GM23338 (cell line): Measurements from ENCODE around the gene PDE10A. TPM values are rescaled to one million over a fixed set of nuclear protein-coding genes. Genes with fewer than 3 reads are reported as not detected.

Experiments
- ATAC-seq: fragments of 200-7000 bp; cut with Tn5 transposase; 3 replicates; pipeline ENCODE4 v1.9.1; 2020
- DNase-seq: peaks from one replicate; pipeline ENCODE4 v3.0.0-alpha.2; 2015; ENCODE audit warnings: low spot score
- H2AFZ ChIP-seq: fragments of 200-600 bp; sonication (generic); 2 replicates; pipeline ENCODE4 v1.8.0; 2016; ENCODE audit warnings: antibody characterized with exemption, mild to moderate bottlenecking, moderate library complexity
- H3F3A ChIP-seq: fragments of 200-600 bp; sonication (generic); replicated peaks from 2 replicates; pipeline ENCODE4 v1.8.0; 2017; ENCODE audit warnings: antibody characterized with exemption, mixed run types, low read depth
- H3K27ac ChIP-seq: fragments of 200-600 bp; sonication (generic); 2 replicates; pipeline ENCODE4 v1.6.1; 2016; ENCODE audit warnings: low read depth
- H3K27me3 ChIP-seq: fragments of 200-600 bp; sonication (generic); 2 replicates; pipeline ENCODE4 v1.8.0; 2016; ENCODE audit warnings: mild to moderate bottlenecking, mixed run types, moderate library complexity; ENCODE audit not compliant: insufficient read depth
- H3K36me3 ChIP-seq: fragments of 200-600 bp; sonication (generic); 2 replicates; pipeline ENCODE4 v1.8.0; 2016; ENCODE audit warnings: mild to moderate bottlenecking; ENCODE audit not compliant: insufficient read depth
- H3K4me1 ChIP-seq: fragments of 200-600 bp; sonication (generic); 2 replicates; pipeline ENCODE4 v1.8.0; 2016; ENCODE audit warnings: mild to moderate bottlenecking, moderate library complexity; ENCODE audit not compliant: insufficient read depth
- H3K4me2 ChIP-seq: fragments of 200-600 bp; sonication (generic); 2 replicates; pipeline ENCODE4 v1.7.1; 2017; ENCODE audit warnings: mixed run types
- H3K4me3 ChIP-seq: fragments of 200-600 bp; sonication (generic); 2 replicates; pipeline ENCODE4 v1.6.1; 2016; ENCODE audit warnings: mixed run types
- H3K79me2 ChIP-seq: fragments of 200-600 bp; sonication (generic); replicated peaks from 2 replicates; pipeline ENCODE4 v1.8.0; 2017; ENCODE audit warnings: mild to moderate bottlenecking; ENCODE audit not compliant: insufficient read depth
- H3K9me2 ChIP-seq: fragments of 200-600 bp; sonication (generic); 2 replicates; pipeline ENCODE4 v1.8.0; 2017; ENCODE audit not compliant: insufficient read depth
- H4K20me1 ChIP-seq: fragments of 200-600 bp; sonication (generic); replicated peaks from 2 replicates; pipeline ENCODE4 v1.8.0; 2017; ENCODE audit warnings: mild to moderate bottlenecking; ENCODE audit not compliant: insufficient read depth
- H3K27ac Mint-ChIP-seq: 2 replicates; pipeline ENCODE4 v1.8.0; 2020; ENCODE audit warnings: inconsistent platforms, mild to moderate bottlenecking, moderate library complexity, mixed read lengths
- H3K27me3 Mint-ChIP-seq: 3 replicates; pipeline ENCODE4 v1.8.0; 2022; ENCODE audit warnings: low read depth, mild to moderate bottlenecking, moderate library complexity, mixed read lengths, inconsistent platforms; ENCODE audit not compliant: insufficient read depth, poor library complexity
- H3K36me3 Mint-ChIP-seq: 3 replicates; pipeline ENCODE4 v1.8.0; 2021; ENCODE audit warnings: low read depth, mild to moderate bottlenecking, inconsistent platforms, moderate library complexity, mixed read lengths
- H3K4me1 Mint-ChIP-seq: 3 replicates; pipeline ENCODE4 v1.8.0; 2020; ENCODE audit warnings: mild to moderate bottlenecking, inconsistent platforms, mixed read lengths
- H3K4me3 Mint-ChIP-seq: 3 replicates; pipeline ENCODE4 v1.8.0; 2021; ENCODE audit warnings: moderate library complexity, mild to moderate bottlenecking, inconsistent platforms, mixed read lengths
- H3K9me3 Mint-ChIP-seq: 3 replicates; pipeline ENCODE4 v1.8.0; 2020; ENCODE audit warnings: moderate library complexity, mild to moderate bottlenecking, inconsistent platforms, mixed read lengths
- CREB1 ChIP-seq: fragments of 250-450 bp; sonication (Bioruptor Pico); IDR thresholded peaks from 2 replicates; pipeline ENCODE4 v1.5.0; 2020; ENCODE audit warnings: low read depth, mild to moderate bottlenecking, moderate library complexity
- CTCF ChIP-seq, 2 experiments: fragments of 200-600 bp in 1 of 2; sonication (generic) in 1 of 2; conservative IDR thresholded peaks; 2 replicates each; pipeline versions ENCODE4 v1.5.1 to v1.6.1; 2016 to 2017; ENCODE audit warnings: antibody characterized with exemption in 2 of 2, low read depth in 2 of 2, mild to moderate bottlenecking in 2 of 2, moderate library complexity in 1 of 2
- ETS1 ChIP-seq: IDR thresholded peaks from 2 replicates; pipeline ENCODE4 v1.6.1; 2016; ENCODE audit warnings: antibody characterized with exemption
- EZH2 ChIP-seq: fragments of 200-600 bp; sonication (generic); IDR thresholded peaks from one replicate; pipeline ENCODE4 v1.8.0; 2017; ENCODE audit warnings: antibody characterized with exemption, mild to moderate bottlenecking, low read depth; ENCODE audit not compliant: unreplicated experiment
- EZH2phosphoT487 ChIP-seq: fragments of 200-600 bp; sonication (generic); IDR thresholded peaks from one replicate; pipeline ENCODE4 v1.8.1; 2018; ENCODE audit warnings: antibody characterized with exemption; ENCODE audit not compliant: unreplicated experiment
- JUNB ChIP-seq: IDR thresholded peaks from one replicate; pipeline ENCODE4 v1.6.1; 2016; ENCODE audit warnings: antibody characterized with exemption; ENCODE audit not compliant: unreplicated experiment
- NANOG ChIP-seq: IDR thresholded peaks from 2 replicates; pipeline ENCODE4 v1.6.1; 2016; ENCODE audit warnings: antibody characterized with exemption, borderline replicate concordance
- POLR2AphosphoS5 ChIP-seq: IDR thresholded peaks from 2 replicates; pipeline ENCODE4 v1.6.1; 2016; ENCODE audit warnings: antibody characterized with exemption, low read depth
- REST ChIP-seq: IDR thresholded peaks from one replicate; pipeline ENCODE4 v1.6.1; 2018; ENCODE audit warnings: antibody characterized with exemption; ENCODE audit not compliant: unreplicated experiment
- STAT1 ChIP-seq: IDR thresholded peaks from one replicate; pipeline ENCODE4 v1.6.1; 2016; ENCODE audit warnings: antibody characterized with exemption; ENCODE audit not compliant: unreplicated experiment
- ZNF114 ChIP-seq: fragments of 250-450 bp; sonication (Bioruptor Pico); IDR thresholded peaks from 2 replicates; pipeline ENCODE4 v1.5.0; 2020; ENCODE audit warnings: mild to moderate bottlenecking, moderate library complexity
- ZNF331 ChIP-seq: fragments of 250-450 bp; sonication (Bioruptor Pico); IDR thresholded peaks from 2 replicates; pipeline ENCODE4 v1.5.0; 2020; ENCODE audit warnings: low read depth, mild to moderate bottlenecking, moderate library complexity
- ZNF462 ChIP-seq: fragments of 250-450 bp; sonication (Bioruptor Pico); IDR thresholded peaks from 2 replicates; pipeline ENCODE4 v1.5.0; 2020; ENCODE audit warnings: mild to moderate bottlenecking, moderate library complexity
- polyA plus RNA-seq: library from polyadenylated mRNA; unstranded; fragments of >200 nt; fragmentation: Nextera tagmentation; extraction: Ambion mirVana; gene quantifications from 2 replicates; pipeline ENCODE4 v1.2.1, GENCODE V29; 2016
- total RNA-seq: library from RNA; depleted of rRNA; stranded (reverse); fragments of >200 nt; shearing (Covaris generic); gene quantifications from 2 replicates; pipeline ENCODE4 v1.2.3, GENCODE V29; 2014

Gene PDE10A
- total and polyA plus RNA-seq, 2 experiments from 2014 or later, result 0.50 to 3.9 TPM

- no peak overlapping the region for H3K4me2 ChIP-seq
- Mint-ChIP-seq H3K9me3 (peaks cover 20% of the 10 kb centered on the region), H3K36me3 (peaks cover 19% of the 10 kb centered on the region), H3K4me3 (no peak overlapping the region), H3K27ac (no peak overlapping the region), H3K4me1 (peaks cover 4% of the 10 kb centered on the region), H3K27me3 (peaks cover 2% of the 10 kb centered on the region)
- H3K4me3 ChIP-seq, result no peak overlapping the region
- no peak for TF ChIP-seq REST
- TF ChIP-seq NANOG, result no peak
- no peak for TF ChIP-seq EZH2phosphoT487
- TF ChIP-seq POLR2AphosphoS5, result no peak
- TF ChIP-seq ZNF462 (CRISPR knock-in tag), result no peak
- TF ChIP-seq ZNF114 (CRISPR knock-in tag), result no peak
- no peak for TF ChIP-seq CREB1
- TF ChIP-seq ZNF331, result no peak
- no peak for TF ChIP-seq JUNB
- no peak for TF ChIP-seq EZH2
- TF ChIP-seq ETS1, result no peak
- TF ChIP-seq CTCF (conservative IDR thresholded peaks at IDR 0.05; ENCODE audit: low read depth in 2 of 2), result no peak
- no peak for TF ChIP-seq STAT1
- H3K27me3 ChIP-seq, result no peaks in the 10 kb centered on the region
- no peaks in the 10 kb centered on the region for H3K4me1 ChIP-seq
- no peak overlapping the region for H2AFZ ChIP-seq
- no peaks in the 10 kb centered on the region for H4K20me1 ChIP-seq
- no peaks in the 10 kb centered on the region; the same call in 1 of the 2 replicates for H3K9me2 ChIP-seq
- no peaks in the 10 kb centered on the region for H3K36me3 ChIP-seq
- no peaks in the 10 kb centered on the region for H3F3A ChIP-seq
- H3K79me2 ChIP-seq, result no peaks in the 10 kb centered on the region
- DNase-seq, result no peak
- no peak overlapping the region for H3K27ac ChIP-seq
- no peak for ATAC-seq
Measured at GRCh38 chr6:165441181-165441580, 221.9 kb downstream of the PDE10A start.
